Fibroblast of skin of abdomen (primary cell): ENCODE results near the gene CFL1. TPM values are rescaled to one million over a fixed set of nuclear protein-coding genes. Genes with fewer than 3 reads are reported as not detected.
A peak's percentile ranks its signal among the peaks of the same experiment; 100 is the strongest.
"Not testable (repeated sequence)": the region's sequence is repeated elsewhere in the genome, so short reads cannot be mapped to it uniquely, and the experiment has no call there.

Experiments used
- DNase-seq: peaks from one replicate; pipeline ENCODE4 v3.0.0-alpha.2; 2013
- polyA plus RNA-seq, 2 experiments: library from polyadenylated mRNA; unstranded; fragments of 120-200 nt; gene quantifications; one replicate each; pipeline ENCODE4 v1.2.1, GENCODE V29; 2013; ENCODE audit not compliant: insufficient read length in 2 of 2

Gene CFL1
- 1,985 TPM for polyA plus RNA-seq (2013, experiment 1 of 2; ENCODE audit: insufficient read length)
- 2,002 TPM for polyA plus RNA-seq (2013, experiment 2 of 2; ENCODE audit: insufficient read length)

DNA sequence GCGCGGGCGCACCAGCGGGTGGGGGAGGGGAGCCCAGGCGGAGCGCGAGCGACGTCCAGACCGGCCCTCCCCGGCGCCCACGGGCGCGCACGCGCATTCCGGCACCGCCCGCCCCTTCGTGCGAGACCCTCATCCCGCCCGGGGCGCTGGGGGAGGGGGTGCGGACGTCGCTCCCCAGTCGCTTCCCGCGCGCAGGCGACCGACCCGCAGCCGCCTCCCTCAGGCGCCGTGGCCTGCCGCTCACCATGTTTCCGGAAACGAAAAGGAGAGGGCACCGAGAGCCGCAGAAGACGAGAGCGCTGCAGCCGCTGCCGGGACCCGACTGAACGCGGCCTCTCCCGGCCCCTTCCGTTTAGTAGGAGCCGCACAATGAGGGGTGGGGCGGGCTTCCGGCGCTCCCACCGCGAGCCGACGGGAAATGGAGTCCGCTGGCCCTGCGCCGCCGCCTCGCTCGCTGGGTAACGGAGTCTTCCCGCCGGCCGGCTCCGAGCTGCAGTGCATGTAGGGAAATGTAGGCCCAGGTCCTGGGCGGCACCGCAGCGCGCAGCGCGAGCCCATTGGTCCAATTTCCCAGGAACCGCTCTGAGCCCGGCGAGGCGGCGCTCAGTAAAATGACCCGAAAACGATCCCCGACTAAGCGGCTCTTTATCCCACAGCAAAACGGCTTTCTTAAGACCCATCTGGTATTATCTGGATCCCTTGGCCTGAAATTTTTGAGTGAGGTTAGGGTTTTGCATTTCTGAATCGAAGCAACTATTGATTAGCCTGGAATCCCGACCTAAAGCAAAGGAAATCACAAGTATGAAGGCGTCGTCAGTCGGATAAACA lies at the start of gene CFL1:
Gene CFL1, minus strand, starts transcription at position 328 of the 828 bp plus-strand sequence. Its CDS starts 81 bp downstream, at position 247.
- peak; percentile 98 for DNase-seq

GRCh38 chr11:65906602-65907001 lies 48.6 kb upstream of the CFL1 start:
- DNase-seq = no peak

DNA sequence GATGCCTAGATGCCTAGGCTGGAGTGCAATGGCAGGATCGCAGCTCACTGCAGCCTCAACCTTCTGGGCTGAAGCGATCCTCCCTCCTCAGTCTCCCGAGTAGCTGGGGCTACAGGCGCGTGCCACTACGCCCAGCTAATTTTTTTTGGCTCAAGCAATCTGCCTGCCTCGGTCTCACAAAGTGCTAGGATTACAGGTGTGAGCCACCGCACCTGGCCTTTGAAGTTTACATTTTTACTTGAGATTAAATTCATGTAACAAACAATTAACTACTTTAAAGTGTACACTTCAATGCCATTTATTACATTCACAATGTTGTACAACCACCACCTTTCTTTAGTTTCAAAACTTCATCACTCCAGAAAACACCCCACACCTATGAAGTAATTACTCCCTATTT lies 45.7 kb upstream of the CFL1 start:
- DNase-seq = no peak

DNA sequence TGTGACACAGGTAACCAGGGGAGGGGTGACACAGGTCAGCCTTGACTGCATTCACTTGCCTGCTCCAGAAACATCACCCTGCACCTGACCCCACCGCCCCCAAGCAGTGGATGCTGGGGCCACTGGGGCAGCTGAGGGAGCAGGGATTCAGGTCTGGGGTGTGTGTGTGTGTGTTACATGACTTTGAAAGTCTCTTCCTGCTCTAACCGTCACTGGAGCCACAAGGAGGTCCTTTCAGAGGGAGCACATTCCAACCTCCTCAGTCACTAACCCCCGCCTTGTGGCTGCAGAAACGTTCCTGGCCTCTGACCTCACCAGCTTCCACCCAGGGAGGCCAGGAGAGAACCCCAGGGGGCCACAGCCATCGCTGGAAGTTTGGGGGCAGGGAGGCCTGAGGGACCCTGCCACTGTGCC lies 45.1 kb upstream of the CFL1 start:
- peak; percentile 91 for DNase-seq

DNA sequence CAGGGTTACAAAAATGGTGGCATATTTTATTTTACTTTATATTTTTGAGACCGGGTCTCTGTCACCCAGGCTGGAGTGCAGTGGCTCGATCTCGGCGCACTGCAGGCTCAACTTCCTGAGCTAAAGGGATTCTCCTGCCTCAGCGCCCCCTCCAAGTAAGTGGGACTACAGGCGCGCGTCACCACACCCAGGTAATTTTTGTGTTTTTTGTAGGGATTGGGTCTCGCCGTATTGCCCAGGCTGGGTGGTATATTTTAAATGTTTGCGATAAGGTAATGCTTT lies 42.9 kb upstream of the CFL1 start:
- DNase-seq = no peak

- peak; percentile 95 for DNase-seq
These were observed 42.3 kb upstream of the CFL1 start, which contains the start of gene FOSL1 for GRCh38 chr11:65900125-65900898. Gene FOSL1, minus strand, starts transcription at chr11:65900388. Its CDS starts 49 bp downstream, at chr11:65900339.

GRCh38 chr11:65899356-65900124 lies 41.6 kb upstream of the CFL1 start:
- DNase-seq = peak; percentile 79

- DNase-seq = no peak
These were observed 40.8 kb upstream of the CFL1 start for GRCh38 chr11:65898656-65899355.

- no peak for DNase-seq
These were observed 39.1 kb upstream of the CFL1 start for GRCh38 chr11:65897020-65897471.

DNA sequence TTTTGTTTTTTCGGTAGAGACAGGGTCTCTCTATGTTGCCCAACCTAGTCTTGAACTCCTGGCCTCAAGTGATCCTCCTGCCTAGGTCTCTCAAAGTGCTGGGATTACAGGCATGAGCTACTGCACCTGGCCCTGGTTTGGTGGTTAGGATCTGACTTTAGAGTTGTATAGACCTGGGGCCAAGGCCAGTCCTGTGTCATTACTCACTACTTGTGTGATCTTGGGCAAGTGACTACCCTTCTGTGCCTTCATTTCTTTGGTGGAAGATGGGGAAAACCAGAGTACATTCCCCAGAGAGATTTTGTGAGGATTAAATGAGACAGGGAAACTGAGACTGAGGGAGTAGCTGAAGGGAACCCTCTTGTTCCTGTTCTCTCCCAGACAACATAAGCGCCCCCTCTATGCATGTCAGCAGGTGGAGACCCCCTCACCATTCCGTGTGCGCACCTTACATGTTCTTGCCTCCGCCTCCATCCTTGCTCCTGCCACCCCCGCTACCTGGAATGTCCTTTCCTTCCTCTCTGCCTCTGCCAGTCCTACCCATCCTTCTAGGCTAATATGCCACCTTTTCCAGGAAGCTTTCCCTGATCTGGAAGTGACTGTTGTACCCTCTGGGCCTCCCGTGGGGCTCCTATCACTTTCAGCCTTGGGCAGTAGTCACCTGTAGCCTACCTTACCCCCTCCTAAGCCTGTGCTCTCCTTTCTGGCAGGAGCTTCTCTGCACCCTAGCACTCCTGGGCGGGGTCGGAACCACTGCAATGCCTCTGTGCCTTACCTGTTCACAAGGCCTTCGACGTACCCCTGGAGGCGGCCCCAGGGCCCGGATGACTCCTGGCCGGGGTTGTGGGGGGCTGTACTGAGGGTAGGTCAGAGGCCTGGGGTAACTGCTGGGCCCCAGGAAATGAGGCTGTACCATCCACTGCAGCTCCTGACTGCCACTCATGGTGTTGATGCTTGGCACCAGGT lies 38.3 kb upstream of the CFL1 start:
- no peak for DNase-seq

GRCh38 chr11:65895482-65895981 lies 37.6 kb upstream of the CFL1 start:
- DNase-seq = no peak

DNA sequence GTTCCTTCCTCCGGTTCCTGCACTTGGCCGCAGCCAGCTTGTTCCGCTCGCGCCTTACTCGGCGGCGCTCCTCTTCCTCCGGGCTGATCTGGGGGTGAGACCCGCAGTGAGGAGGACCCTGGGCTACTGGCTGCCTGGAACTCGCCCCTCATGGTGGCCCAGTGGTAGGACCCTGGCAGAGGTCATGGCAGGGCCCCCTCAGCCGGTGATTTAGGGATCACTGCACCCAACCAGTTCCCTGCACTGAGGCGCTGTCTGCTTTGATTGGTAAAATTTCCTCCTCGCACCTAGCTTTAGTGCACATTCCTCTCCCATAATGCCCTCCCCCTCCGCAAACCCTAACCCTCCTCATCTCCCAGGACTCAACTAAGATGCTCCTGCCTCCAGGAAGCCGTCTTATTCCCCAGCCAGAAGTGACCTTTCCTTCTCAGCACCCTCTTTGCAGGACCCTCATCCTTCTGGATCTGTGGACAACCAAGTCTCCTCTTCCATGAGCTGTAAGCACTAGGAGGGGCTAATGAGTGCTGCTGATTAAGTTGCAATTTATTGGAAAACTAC lies 36.1 kb upstream of the CFL1 start:
- DNase-seq = no peak

GRCh38 chr11:65892661-65893317 lies 34.8 kb upstream of the CFL1 start:
- DNase-seq = no peak

DNA sequence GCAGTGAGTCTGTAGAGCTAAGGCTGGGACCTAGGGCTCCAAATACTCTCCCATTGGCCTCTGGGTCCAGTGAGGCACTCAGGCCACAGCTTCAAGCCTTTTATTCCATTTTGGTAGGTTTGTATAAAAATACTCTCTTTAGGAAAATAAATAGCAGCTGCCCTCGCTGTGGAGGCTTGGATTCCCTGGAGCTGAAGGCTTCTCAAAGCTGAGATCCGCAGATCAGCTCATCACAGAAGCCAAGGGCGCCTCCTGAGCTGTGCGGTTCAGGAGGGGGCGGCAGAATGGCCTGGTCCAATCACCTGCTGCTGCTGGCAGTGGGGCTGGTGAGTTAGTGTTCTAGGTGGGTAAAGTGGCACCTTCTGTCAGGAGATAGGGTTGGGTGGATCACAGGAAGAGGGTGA lies 34.2 kb upstream of the CFL1 start:
- DNase-seq = not testable (repeated sequence)

GRCh38 chr11:65891219-65892136 lies 33.5 kb upstream of the CFL1 start:
- no peak for DNase-seq

GRCh38 chr11:65890324-65891218 lies 32.6 kb upstream of the CFL1 start, which contains the start of gene CCDC85B:
Gene CCDC85B, plus strand, starts transcription at chr11:65890673. Its CDS starts 111 bp downstream, at chr11:65890784.
- DNase-seq = peak; percentile 96

- DNase-seq = peak; percentile 98
These were observed 30.3 kb upstream of the CFL1 start, which contains the start of gene FIBP for GRCh38 chr11:65888163-65888814. Gene FIBP, minus strand, starts transcription at chr11:65888471. Its CDS starts 53 bp downstream, at chr11:65888418.
